Ishikawa (cell line): Measurements from ENCODE around the gene TMEM88.

ENCODE experiments used
- CEBPB ChIP-seq: IDR thresholded peaks from 2 replicates; pipeline ENCODE4 v1.6.1; 2012
- CREB1 ChIP-seq: IDR thresholded peaks from 2 replicates; pipeline ENCODE4 v1.6.1; 2012; ENCODE audit warnings: low read depth
- EGR1 ChIP-seq: IDR thresholded peaks from 2 replicates; pipeline ENCODE4 v1.6.1; 2012
- EP300 ChIP-seq: IDR thresholded peaks from 2 replicates; pipeline ENCODE4 v1.6.1; 2012; ENCODE audit warnings: borderline replicate concordance
- FOXM1 ChIP-seq: IDR thresholded peaks from 2 replicates; pipeline ENCODE4 v1.6.1; 2012; ENCODE audit warnings: low read depth, borderline replicate concordance
- NFIC ChIP-seq: IDR thresholded peaks from 2 replicates; pipeline ENCODE4 v1.6.1; 2012
- RAD21 ChIP-seq: IDR thresholded peaks from 2 replicates; pipeline ENCODE4 v1.6.1; 2012; ENCODE audit warnings: low read depth
- TAF1 ChIP-seq: IDR thresholded peaks from 2 replicates; pipeline ENCODE4 v1.6.1; 2012; ENCODE audit warnings: low read depth, mild to moderate bottlenecking
- TCF12 ChIP-seq: IDR thresholded peaks from 2 replicates; pipeline ENCODE4 v1.6.1; 2012; ENCODE audit warnings: low read depth
- TEAD4 ChIP-seq: IDR thresholded peaks from 2 replicates; pipeline ENCODE4 v1.6.1; 2012
- YY1 ChIP-seq: IDR thresholded peaks from 2 replicates; pipeline ENCODE4 v1.6.1; 2012; ENCODE audit warnings: low read depth
- ZBTB7A ChIP-seq: IDR thresholded peaks from 2 replicates; pipeline ENCODE4 v1.6.1; 2012; ENCODE audit warnings: low read depth
- TF ChIP-seq, protein P1 (sequence below): IDR thresholded peaks from 2 replicates; pipeline ENCODE4 v1.6.1; 2012; ENCODE audit warnings: low read depth, mild to moderate bottlenecking
- TF ChIP-seq, protein P2 (sequence below): IDR thresholded peaks from 2 replicates; pipeline ENCODE4 v1.6.1; 2012
- TF ChIP-seq, protein P3 (sequence below): IDR thresholded peaks from 2 replicates; pipeline ENCODE4 v1.6.1; 2012

TMEM88 gene

DNA sequence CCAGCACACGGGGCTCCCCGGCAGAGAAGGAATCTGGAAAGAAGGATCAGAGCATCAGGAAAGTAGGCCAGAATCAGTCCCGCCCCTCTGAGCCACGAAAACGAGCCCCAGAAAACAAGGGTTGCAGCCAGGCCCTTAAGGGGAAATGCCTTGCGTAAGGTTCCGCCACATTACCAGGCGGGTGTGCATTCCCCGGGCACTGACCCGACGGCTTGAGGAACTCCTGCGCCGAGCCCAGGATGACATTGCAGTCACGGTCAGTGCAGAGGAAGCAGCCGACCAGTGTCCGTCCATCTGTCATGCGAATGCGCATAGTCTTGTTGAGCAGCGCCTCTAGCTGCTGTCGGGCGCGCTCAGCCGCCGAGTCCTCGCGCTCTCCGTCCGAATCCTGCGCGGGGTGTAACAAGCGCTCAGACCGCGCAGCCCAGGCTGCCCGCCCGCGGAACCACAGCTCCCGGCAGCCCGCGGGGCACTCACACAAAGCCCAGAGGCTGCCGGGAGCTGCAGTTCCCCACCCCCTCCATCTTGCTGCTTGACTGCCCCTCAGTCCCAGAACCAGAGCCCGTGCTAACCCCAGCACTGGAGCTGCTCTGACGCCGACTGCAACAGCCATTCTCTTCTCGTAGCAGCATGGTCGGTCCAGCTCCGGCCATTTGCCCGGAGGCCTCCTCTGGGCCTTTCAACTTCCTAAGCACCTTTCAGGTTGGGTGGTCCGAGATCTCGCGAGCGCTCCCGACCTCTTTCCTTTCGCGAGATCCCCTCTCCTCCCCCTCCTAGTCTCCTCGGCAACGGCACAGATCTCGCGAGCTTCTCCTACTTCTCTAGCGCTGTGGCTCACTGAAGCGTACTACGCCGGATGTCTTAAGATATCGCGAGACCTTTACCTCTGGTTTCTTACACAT lies 2.2 kb downstream of the TMEM88 start, which contains the start of gene NAA38:
Gene NAA38, minus strand, starts transcription at position 749 of the 902 bp plus-strand sequence. Its CDS starts 96 bp downstream, at position 653.
- TF ChIP-seq FOXM1 (peak; percentile 16; the same call in 1 of the 2 replicates), NFIC (no peak), TEAD4 (no peak), EGR1 (no peak), CEBPB (no peak; the same call in 1 of the 2 replicates), RAD21 (peak; percentile 29; the same call in 1 of the 2 replicates), EP300 (no peak), CREB1 (no peak), TAF1 (peak; percentile 63), ZBTB7A (no peak), TCF12 (peak; percentile 23), YY1 (peak; percentile 84)
- TF ChIP-seq, protein P1, sequence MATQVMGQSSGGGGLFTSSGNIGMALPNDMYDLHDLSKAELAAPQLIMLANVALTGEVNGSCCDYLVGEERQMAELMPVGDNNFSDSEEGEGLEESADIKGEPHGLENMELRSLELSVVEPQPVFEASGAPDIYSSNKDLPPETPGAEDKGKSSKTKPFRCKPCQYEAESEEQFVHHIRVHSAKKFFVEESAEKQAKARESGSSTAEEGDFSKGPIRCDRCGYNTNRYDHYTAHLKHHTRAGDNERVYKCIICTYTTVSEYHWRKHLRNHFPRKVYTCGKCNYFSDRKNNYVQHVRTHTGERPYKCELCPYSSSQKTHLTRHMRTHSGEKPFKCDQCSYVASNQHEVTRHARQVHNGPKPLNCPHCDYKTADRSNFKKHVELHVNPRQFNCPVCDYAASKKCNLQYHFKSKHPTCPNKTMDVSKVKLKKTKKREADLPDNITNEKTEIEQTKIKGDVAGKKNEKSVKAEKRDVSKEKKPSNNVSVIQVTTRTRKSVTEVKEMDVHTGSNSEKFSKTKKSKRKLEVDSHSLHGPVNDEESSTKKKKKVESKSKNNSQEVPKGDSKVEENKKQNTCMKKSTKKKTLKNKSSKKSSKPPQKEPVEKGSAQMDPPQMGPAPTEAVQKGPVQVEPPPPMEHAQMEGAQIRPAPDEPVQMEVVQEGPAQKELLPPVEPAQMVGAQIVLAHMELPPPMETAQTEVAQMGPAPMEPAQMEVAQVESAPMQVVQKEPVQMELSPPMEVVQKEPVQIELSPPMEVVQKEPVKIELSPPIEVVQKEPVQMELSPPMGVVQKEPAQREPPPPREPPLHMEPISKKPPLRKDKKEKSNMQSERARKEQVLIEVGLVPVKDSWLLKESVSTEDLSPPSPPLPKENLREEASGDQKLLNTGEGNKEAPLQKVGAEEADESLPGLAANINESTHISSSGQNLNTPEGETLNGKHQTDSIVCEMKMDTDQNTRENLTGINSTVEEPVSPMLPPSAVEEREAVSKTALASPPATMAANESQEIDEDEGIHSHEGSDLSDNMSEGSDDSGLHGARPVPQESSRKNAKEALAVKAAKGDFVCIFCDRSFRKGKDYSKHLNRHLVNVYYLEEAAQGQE, result no peak
- TF ChIP-seq, protein P2, sequence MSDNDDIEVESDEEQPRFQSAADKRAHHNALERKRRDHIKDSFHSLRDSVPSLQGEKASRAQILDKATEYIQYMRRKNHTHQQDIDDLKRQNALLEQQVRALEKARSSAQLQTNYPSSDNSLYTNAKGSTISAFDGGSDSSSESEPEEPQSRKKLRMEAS, result peak; percentile 73
- TF ChIP-seq, protein P3, sequence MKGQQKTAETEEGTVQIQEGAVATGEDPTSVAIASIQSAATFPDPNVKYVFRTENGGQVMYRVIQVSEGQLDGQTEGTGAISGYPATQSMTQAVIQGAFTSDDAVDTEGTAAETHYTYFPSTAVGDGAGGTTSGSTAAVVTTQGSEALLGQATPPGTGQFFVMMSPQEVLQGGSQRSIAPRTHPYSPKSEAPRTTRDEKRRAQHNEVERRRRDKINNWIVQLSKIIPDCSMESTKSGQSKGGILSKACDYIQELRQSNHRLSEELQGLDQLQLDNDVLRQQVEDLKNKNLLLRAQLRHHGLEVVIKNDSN, result no peak

DNA sequence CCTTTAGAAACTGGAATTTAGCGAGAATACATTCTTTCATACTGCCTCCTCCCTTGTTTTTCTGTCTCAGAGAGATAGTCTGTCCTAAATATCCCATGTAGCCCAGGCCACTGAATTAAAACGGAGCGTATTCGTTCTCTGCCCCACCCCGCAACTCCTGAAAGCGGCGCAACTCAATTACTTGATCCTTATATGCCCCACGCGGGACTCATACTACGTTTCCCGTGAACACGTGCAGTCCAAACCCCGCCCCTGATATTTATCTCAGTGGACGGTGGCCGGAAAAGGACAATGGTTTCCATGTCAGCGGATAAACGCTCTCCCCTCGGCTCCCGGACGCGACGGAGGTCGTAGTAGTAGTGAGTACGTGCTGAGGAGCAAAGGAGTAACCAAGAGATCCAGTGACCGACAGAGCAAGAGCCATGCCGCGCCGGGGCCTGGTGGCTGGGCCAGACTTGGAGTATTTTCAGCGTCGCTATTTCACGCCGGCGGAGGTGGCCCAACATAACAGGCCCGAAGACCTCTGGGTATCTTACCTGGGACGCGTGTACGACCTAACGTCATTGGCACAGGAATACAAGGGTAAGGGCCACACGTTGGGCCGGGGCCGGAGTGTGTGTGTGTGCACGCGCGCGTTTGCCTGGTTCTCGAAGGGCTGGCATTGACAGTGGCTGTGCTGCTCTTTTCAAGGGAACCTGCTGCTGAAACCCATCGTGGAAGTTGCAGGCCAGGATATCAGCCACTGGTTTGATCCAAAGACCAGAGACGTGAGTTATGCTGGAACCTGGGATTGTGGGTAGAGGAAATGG lies 3.1 kb downstream of the TMEM88 start, which contains the start of gene CYB5D1:
Gene CYB5D1, plus strand, starts transcription at position 291 of the 809 bp plus-strand sequence. Its CDS starts 132 bp downstream, at position 423.
- TF ChIP-seq CREB1 (no peak; the same call in 1 of the 2 replicates), YY1 (no peak; the same call in 1 of the 2 replicates), TEAD4 (peak; percentile 38; the same call in 1 of the 2 replicates), RAD21 (0 out of 2 replicates have a peak, but pooled peaks have one; percentile 0), FOXM1 (0 out of 2 replicates have a peak, but pooled peaks have one; percentile 6), EP300 (no peak), TAF1 (no peak; the same call in none of the 2 replicates), TCF12 (no peak), NFIC (no peak; the same call in 1 of the 2 replicates), EGR1 (no peak), ZBTB7A (no peak), CEBPB (no peak)
- TF ChIP-seq, protein P1, result no peak
- TF ChIP-seq, protein P3, result peak; percentile 80
- TF ChIP-seq, protein P2, result peak; percentile 71; the same call in 1 of the 2 replicates

DNA sequence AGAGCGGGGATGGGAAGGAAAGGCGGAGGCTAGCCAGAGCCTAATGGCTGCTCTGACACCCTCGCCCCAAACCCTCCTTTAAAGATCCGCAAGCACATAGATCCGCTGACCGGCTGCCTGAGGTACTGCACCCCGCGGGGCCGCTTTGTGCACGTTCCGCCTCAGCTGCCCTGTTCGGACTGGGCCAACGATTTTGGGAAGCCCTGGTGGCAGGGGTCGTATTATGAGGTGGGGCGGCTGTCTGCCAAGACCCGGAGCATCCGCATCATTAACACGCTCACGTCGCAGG lies 3.6 kb downstream of the TMEM88 start:
- TF ChIP-seq TAF1, result no peak
- TF ChIP-seq, protein P1, result no peak
- TF ChIP-seq TCF12, result no peak
- no peak for TF ChIP-seq NFIC
- no peak for TF ChIP-seq ZBTB7A
- TF ChIP-seq, protein P3, result no peak
- TF ChIP-seq RAD21, result peak; percentile 22; the same call in 1 of the 2 replicates
